ENCODE results near the gene CRELD1. TPM values are rescaled to one million over a fixed set of nuclear protein-coding genes. Genes with fewer than 3 reads are reported as not detected.

The CRELD1 gene
- total RNA-seq, 1 donor from 2014 or later = 36.5 TPM

DNA sequence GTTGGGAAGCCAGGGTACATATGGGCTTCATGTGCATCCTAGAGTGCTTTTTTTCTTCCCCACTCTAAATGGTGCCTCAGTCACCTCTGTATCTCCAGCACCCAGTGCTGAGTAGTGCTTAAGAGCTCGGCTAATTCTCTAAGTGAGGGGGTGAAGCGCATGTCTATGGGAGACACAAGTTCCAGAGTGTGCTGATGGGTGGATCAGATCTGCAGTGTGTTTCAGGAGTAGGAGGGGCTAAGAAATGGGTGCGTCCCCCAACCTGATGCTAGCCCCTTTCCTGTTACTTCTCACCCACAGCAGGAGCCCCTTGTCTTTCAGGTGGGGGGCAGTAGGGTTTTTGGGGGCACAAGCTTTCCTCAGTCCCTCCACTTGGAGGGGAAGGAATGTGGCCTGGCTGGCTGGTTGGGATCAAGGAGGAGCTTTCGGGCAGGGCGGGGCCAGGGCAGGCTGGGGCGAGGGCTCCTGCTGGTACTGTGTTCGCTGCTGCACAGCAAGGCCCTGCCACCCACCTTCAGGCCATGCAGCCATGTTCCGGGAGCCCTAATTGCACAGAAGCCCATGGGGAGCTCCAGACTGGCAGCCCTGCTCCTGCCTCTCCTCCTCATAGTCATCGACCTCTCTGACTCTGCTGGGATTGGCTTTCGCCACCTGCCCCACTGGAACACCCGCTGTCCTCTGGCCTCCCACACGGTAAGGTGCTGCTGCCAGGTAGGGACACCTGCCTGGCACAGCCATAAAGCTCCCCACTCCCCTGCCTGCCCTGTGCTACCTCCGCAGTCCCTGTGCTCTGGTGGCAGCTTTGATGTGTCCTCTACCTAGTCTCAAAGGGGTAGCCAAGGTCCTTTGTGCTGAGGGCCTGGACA lies 31.0 kb upstream of the CRELD1 start, which contains the start of gene IL17RE:
Gene IL17RE (plus strand): TSS at position 477 of the 866 bp plus-strand sequence. CDS start 85 bp downstream, at position 562.
- intact Hi-C loops (cut with DNase I) = no loop called here
- no peak for DNase-seq (ENCODE audit: low spot score)
- peak; percentile 45 for ATAC-seq

GRCh38 chr3:9903238-9903624 lies 30.4 kb upstream of the CRELD1 start:
- DNase-seq (ENCODE audit: low spot score) = no peak
- no peak for ATAC-seq
- intact Hi-C loops (cut with DNase I) = no loop called here

- intact Hi-C loops (cut with DNase I) = no loop called here
- no peak for ATAC-seq
- DNase-seq (ENCODE audit: low spot score) = no peak
These were observed 29.7 kb upstream of the CRELD1 start for GRCh38 chr3:9903904-9904303.

GRCh38 chr3:9906480-9906879 lies 27.2 kb upstream of the CRELD1 start:
- ATAC-seq (no peak), DNase-seq (ENCODE audit: low spot score) (no peak)
- intact Hi-C loops (cut with DNase I) = no loop called here

GRCh38 chr3:9908286-9908685 lies 25.3 kb upstream of the CRELD1 start:
- DNase-seq (ENCODE audit: low spot score) (no peak), ATAC-seq (no peak)
- intact Hi-C loops (cut with DNase I) = no loop called here

DNA sequence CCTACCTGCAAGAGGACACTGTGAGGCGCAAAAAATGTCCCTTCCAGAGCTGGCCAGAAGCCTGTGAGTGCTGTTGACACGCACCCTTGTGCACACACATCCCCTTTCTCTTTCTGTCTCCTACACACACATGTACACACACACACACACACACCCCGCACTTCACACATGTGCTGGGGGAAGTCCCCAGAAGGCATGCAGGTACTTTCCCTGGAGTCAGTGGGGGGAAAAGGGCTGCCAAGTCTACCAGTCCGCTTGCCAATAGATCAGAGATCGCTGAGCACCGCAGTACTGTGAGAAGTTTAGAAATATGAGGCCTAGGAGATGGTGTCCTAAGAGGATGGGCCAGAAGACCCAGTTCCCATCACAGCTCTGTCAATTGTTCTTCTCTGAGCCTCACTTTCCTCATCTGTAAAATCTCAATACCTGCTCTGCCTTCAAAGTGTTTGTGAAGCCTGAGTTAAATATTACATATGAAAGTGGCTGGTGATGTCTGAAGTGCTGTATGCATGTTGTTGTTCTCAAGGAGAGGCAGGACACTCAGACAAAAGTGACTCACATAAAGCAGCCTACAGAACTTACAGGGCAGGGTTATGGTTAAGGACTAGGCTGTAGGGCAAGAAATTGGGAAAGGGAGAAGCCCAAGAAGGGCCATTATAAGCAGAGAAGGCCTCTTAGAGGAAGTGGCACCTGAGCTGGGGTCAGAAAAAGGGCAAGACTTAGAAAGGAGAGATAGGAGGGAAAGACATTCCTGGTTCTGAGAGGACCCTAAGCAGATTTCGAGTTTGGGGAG lies 24.2 kb upstream of the CRELD1 start:
- no peak for ATAC-seq
- intact Hi-C loops (cut with DNase I) = loop anchor here (10.0 kb wide), 1 partner anchor 65 kb away; the partner anchor contains the start of gene RPUSD3
- DNase-seq (ENCODE audit: low spot score) = no peak

- DNase-seq (ENCODE audit: low spot score) (no peak), ATAC-seq (no peak)
- intact Hi-C loops (cut with DNase I) = loop anchor here (10.0 kb wide), 1 partner anchor 67 kb away; the partner anchor contains the start of gene RPUSD3
These were observed 21.8 kb upstream of the CRELD1 start for GRCh38 chr3:9911863-9912262.

DNA sequence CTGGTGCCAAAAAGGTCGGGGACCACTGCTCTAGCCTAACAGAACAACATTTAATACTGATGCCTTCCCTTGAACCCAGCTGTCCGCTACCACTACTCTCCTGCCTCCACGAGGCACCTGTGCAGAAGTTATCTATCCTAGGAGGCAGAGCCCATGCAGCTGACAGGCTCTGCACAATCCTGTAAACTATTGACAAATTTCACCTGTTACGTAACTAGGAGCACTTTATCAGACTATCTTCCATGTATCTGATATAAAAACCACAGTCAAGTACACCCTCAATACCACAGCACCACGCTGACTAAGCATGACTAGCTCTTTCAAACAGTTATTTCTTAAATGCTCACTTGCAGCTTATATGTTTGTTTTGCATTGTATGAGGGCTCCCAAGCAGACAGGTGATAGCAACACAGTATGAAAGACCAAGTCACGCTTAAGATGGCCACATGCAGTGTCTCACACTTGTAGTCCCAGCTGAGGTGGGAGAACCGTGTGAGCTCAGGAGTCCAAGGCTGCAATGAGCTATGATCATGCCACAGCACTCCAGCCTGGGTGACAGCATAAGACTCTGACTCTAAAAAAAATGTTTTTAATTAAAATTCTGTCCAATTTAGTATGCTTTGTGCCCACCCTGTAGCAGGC lies 21.2 kb upstream of the CRELD1 start:
- intact Hi-C loops (cut with DNase I) = loop anchor here (10.0 kb wide), 1 partner anchor 68 kb away; the partner anchor contains the start of gene RPUSD3
- DNase-seq (ENCODE audit: low spot score) (no peak), ATAC-seq (no peak)

DNA sequence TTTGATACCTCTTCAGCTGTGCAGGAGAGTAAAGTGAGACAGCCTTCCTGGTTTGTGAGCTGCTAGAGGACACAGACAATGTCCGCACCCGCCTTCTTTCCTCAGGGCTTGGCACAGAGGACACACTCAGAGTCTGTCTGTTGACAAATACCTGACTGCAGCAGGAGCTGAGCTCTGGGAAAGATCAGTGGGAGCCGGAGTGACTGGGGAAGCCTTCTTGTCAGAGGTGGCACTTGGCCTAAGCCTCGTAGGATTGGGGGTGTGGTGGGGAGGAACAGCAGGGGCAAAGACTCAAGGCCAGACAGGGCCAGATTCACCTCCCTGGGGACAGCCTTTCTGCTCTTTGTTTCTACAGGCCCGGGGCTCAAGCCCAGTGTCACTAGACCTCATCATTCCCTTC lies 20.0 kb upstream of the CRELD1 start:
- ATAC-seq = no peak
- no peak for DNase-seq (ENCODE audit: low spot score)
- intact Hi-C loops (cut with DNase I) = loop anchor here (10.0 kb wide), 1 partner anchor 69 kb away; the partner anchor contains the start of gene RPUSD3

- ATAC-seq = no peak
- intact Hi-C loops (cut with DNase I) = loop anchor here (10.0 kb wide), 1 partner anchor 69 kb away; the partner anchor contains the start of gene RPUSD3
- no peak for DNase-seq (ENCODE audit: low spot score)
These were observed 19.6 kb upstream of the CRELD1 start for GRCh38 chr3:9914011-9914410.

GRCh38 chr3:9914559-9915253 lies 18.9 kb upstream of the CRELD1 start:
- intact Hi-C loops (cut with DNase I) = loop anchor here (10.0 kb wide), 1 partner anchor 70 kb away; the partner anchor contains the start of gene RPUSD3
- DNase-seq (ENCODE audit: low spot score) = no peak

DNA sequence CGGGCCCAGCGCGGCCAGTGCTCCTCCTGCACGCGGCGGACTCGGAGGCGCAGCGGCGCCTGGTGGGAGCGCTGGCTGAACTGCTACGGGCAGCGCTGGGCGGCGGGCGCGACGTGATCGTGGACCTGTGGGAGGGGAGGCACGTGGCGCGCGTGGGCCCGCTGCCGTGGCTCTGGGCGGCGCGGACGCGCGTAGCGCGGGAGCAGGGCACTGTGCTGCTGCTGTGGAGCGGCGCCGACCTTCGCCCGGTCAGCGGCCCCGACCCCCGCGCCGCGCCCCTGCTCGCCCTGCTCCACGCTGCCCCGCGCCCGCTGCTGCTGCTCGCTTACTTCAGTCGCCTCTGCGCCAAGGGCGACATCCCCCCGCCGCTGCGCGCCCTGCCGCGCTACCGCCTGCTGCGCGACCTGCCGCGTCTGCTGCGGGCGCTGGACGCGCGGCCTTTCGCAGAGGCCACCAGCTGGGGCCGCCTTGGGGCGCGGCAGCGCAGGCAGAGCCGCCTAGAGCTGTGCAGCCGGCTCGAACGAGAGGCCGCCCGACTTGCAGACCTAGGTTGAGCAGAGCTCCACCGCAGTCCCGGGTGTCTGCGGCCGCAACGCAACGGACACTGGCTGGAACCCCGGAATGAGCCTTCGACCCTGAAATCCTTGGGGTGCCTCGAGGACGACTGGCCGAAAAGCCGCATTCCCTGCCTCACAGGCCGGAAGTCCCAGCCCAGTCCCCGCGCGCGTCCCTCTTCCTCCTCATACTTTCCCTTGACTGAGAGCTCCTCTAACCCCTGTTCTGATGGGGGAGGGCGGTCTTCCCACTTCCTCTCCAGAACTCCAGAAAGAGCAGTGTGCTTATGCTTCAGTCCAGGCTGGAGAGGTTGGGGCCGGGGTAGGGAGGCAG lies 18.1 kb upstream of the CRELD1 start:
- peak; percentile 65 for ATAC-seq
- peak; percentile 87 for DNase-seq (ENCODE audit: low spot score)
- intact Hi-C loops (cut with DNase I) = loop anchor here (10.0 kb wide), 1 partner anchor 71 kb away; the partner anchor contains the start of gene RPUSD3

More at GRCh38 chr3:9914559-9915253, 18.9 kb upstream of the CRELD1 start:
- peak; percentile 0 for ATAC-seq

DNA sequence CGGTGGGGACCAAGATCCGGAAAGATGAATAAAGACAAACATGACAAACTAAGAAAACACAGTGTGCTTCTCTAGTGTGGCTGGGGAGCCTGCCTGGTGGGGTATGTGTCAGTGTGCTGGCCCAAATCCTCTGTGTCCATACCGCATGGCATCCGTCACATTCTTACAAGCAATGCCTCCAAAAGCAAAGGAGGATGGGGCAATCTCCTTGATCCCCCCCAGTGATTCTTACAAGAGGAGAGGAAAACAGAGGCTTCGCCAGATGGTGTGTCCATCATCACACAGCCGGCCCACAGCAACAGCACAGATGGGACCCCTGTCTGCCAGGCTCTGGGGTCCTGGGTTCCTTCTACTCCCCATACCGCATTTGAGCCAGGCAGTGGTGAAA lies 17.3 kb upstream of the CRELD1 start:
- peak; percentile 24 for ATAC-seq
- intact Hi-C loops (cut with DNase I) = loop anchor here (10.0 kb wide), 1 partner anchor 72 kb away; the partner anchor contains the start of gene RPUSD3
- no peak for DNase-seq (ENCODE audit: low spot score)

DNA sequence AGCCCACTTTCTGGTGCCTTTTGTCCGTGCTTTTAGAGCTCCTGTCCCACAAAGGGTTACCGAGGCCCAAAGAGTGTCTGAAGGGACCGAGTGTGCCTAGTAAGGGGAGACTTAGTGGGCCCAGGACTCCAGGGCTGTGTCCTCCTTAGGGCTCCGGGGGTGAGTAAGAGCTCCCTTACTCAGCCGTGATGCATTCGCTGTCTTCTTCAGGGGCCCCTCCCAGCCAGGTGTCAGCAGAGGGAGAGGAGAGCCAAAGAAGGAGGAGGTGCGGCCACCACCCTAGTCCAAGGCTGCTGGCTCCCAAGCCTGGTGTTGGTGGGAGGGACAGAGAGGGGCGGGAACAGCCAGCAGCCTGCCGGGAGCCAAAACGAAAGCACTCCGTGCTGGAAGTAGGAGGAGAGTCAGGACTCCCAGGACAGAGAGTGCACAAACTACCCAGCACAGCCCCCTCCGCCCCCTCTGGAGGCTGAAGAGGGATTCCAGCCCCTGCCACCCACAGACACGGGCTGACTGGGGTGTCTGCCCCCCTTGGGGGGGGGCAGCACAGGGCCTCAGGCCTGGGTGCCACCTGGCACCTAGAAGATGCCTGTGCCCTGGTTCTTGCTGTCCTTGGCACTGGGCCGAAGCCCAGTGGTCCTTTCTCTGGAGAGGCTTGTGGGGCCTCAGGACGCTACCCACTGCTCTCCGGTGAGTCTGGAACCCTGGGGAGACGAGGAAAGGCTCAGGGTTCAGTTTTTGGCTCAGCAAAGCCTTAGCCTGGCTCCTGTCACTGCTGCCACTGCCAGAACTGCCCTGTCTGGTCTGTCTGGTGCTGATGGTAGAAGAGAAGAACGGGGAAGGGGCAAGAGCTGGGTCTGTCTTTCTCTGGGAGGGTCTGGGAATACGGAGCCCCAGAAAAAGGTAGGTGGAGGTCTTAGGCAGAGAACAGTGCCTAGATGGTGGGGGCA lies 16.6 kb upstream of the CRELD1 start, which contains the start of gene IL17RC:
Gene IL17RC (plus strand): TSS at position 365 of the 947 bp plus-strand sequence. CDS start 218 bp downstream, at position 583.
- ATAC-seq (peak; percentile 95), DNase-seq (ENCODE audit: low spot score) (peak; percentile 90)
- intact Hi-C loops (cut with DNase I) = loop anchor here (10.0 kb wide), 1 partner anchor 72 kb away; the partner anchor contains the start of gene RPUSD3

DNA sequence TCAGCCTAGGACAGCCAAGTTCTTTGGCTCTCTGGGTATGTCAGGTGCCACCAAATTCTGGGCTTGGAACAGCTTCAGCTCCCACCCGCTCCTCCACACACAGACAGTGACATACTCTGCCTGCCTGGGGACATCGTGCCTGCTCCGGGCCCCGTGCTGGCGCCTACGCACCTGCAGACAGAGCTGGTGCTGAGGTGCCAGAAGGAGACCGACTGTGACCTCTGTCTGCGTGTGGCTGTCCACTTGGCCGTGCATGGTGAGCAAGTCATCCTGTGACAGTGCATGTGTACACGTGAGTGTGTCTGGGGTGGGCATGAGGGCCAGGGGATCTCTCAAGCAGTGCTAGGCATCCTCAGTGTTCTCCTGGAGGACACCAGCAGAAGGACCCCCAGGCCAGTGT lies 15.8 kb upstream of the CRELD1 start:
- no peak for DNase-seq (ENCODE audit: low spot score)
- intact Hi-C loops (cut with DNase I) = loop anchor here (10.0 kb wide), 1 partner anchor 73 kb away; the partner anchor contains the start of gene RPUSD3
- ATAC-seq = no peak
